Measurements from ENCODE around the gene PTPRU. TPM values are rescaled to one million over a fixed set of nuclear protein-coding genes. Genes with fewer than 3 reads are reported as not detected.

Gene PTPRU
- total and polyA plus RNA-seq, 2 experiments from 2014 or later = 8.0 to 105 TPM

DNA sequence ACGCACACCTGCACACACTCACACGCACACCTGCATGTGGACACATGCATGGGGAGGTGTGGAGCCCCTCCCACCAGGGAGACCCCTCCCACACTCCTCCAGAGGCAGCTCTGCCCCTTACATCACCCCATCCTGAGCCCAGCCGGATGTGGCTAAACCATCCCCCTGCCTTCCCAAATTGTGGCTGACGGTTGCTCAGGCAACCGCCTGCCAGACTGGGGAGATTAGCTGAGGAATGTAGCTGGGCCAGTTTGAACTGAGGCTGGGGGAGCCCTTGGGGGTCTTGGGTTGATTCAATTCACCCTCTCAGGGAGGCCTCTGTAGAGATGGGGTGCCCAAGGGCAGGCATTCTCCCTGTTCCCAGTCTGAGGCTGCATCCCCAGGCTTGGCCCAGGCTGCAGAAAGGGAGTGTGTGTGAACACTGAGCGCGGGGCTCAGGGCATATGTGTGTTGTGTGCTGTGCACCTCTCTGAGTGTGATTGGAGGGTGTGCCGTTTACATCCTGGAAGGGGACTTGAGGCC is 12.9 kb downstream of the PTPRU start (continued):
- TF ChIP-seq, protein P1, sequence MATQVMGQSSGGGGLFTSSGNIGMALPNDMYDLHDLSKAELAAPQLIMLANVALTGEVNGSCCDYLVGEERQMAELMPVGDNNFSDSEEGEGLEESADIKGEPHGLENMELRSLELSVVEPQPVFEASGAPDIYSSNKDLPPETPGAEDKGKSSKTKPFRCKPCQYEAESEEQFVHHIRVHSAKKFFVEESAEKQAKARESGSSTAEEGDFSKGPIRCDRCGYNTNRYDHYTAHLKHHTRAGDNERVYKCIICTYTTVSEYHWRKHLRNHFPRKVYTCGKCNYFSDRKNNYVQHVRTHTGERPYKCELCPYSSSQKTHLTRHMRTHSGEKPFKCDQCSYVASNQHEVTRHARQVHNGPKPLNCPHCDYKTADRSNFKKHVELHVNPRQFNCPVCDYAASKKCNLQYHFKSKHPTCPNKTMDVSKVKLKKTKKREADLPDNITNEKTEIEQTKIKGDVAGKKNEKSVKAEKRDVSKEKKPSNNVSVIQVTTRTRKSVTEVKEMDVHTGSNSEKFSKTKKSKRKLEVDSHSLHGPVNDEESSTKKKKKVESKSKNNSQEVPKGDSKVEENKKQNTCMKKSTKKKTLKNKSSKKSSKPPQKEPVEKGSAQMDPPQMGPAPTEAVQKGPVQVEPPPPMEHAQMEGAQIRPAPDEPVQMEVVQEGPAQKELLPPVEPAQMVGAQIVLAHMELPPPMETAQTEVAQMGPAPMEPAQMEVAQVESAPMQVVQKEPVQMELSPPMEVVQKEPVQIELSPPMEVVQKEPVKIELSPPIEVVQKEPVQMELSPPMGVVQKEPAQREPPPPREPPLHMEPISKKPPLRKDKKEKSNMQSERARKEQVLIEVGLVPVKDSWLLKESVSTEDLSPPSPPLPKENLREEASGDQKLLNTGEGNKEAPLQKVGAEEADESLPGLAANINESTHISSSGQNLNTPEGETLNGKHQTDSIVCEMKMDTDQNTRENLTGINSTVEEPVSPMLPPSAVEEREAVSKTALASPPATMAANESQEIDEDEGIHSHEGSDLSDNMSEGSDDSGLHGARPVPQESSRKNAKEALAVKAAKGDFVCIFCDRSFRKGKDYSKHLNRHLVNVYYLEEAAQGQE (IDR thresholded peaks at IDR 0.05; ENCODE audit: unreplicated experiment) = no peak
- no peak for TF ChIP-seq CREB1 (CRISPR knock-in tag; IDR thresholded peaks at IDR 0.05; ENCODE audit: low read depth)
- no peak for TF ChIP-seq JUNB (IDR thresholded peaks at IDR 0.05; ENCODE audit: unreplicated experiment)
- TF ChIP-seq EZH2phosphoT487 (IDR thresholded peaks at IDR 0.05; ENCODE audit: unreplicated experiment) = no peak
- no peak for TF ChIP-seq ZNF114 (CRISPR knock-in tag; IDR thresholded peaks at IDR 0.05)
- peak; percentile 24; the same call in 1 of the 2 replicates for TF ChIP-seq NANOG (IDR thresholded peaks at IDR 0.05; ENCODE audit: borderline replicate concordance)
- TF ChIP-seq, protein P2, sequence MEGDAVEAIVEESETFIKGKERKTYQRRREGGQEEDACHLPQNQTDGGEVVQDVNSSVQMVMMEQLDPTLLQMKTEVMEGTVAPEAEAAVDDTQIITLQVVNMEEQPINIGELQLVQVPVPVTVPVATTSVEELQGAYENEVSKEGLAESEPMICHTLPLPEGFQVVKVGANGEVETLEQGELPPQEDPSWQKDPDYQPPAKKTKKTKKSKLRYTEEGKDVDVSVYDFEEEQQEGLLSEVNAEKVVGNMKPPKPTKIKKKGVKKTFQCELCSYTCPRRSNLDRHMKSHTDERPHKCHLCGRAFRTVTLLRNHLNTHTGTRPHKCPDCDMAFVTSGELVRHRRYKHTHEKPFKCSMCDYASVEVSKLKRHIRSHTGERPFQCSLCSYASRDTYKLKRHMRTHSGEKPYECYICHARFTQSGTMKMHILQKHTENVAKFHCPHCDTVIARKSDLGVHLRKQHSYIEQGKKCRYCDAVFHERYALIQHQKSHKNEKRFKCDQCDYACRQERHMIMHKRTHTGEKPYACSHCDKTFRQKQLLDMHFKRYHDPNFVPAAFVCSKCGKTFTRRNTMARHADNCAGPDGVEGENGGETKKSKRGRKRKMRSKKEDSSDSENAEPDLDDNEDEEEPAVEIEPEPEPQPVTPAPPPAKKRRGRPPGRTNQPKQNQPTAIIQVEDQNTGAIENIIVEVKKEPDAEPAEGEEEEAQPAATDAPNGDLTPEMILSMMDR (conservative IDR thresholded peaks at IDR 0.05; ENCODE audit: low read depth in 2 of 2) = no peak
- TF ChIP-seq EZH2 (IDR thresholded peaks at IDR 0.05; ENCODE audit: low read depth, unreplicated experiment) = no peak
- TF ChIP-seq, protein P3, sequence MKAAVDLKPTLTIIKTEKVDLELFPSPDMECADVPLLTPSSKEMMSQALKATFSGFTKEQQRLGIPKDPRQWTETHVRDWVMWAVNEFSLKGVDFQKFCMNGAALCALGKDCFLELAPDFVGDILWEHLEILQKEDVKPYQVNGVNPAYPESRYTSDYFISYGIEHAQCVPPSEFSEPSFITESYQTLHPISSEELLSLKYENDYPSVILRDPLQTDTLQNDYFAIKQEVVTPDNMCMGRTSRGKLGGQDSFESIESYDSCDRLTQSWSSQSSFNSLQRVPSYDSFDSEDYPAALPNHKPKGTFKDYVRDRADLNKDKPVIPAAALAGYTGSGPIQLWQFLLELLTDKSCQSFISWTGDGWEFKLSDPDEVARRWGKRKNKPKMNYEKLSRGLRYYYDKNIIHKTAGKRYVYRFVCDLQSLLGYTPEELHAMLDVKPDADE (IDR thresholded peaks at IDR 0.05) = peak; percentile 9; the same call in 1 of the 2 replicates
- TF ChIP-seq STAT1 (IDR thresholded peaks at IDR 0.05; ENCODE audit: unreplicated experiment) = no peak
- TF ChIP-seq POLR2AphosphoS5 (IDR thresholded peaks at IDR 0.05; ENCODE audit: low read depth) = 0 out of 2 replicates have a peak, but pooled peaks have one; percentile 25

DNA sequence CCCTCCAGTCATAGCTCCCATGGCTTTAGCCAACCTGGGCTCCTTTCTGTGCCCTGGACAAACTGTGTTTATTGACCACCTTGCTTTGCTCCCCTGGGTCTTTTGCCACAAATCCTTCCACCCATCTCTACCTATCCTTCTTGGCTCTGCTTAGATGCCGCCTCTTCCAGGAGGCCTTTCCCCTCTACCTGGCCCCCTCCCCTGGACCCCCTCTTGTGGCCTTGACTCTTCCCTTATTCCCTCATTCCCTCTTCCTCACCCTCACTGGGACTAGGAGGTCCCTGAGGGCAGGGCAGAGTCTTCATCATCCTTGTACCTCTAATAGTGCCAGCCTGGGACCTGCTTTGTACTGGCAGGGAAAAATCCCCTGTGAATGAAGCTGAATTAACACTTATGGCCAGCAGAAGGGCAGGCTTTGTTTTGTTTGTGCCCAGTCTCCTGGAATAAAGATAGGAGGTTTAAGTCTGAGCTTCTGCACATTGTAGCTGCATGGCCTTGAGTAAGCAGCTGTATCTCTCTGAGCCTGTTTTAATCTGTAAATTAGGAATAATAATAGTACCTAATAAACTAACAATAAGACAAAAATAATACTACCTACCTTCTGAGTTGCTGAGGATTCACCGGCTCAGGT is 13.7 kb downstream of the PTPRU start:
- no peaks in the 10 kb centered on the region for H4K20me1 ChIP-seq (replicated peaks; ENCODE audit: insufficient read depth)
- no peaks in the 10 kb centered on the region for H3K27me3 ChIP-seq (ENCODE audit: insufficient read depth)
- H3K4me3 Mint-ChIP-seq = peak overlapping the region; percentile 43; the same call in 2 of the 3 replicates
- no peaks in the 10 kb centered on the region for H3F3A ChIP-seq (replicated peaks; ENCODE audit: low read depth)
- peak overlapping the region; percentile 78 for H3K4me2 ChIP-seq
- peaks cover 29% of the 10 kb centered on the region for H3K4me1 ChIP-seq (ENCODE audit: insufficient read depth)
- TF ChIP-seq, protein P1 (IDR thresholded peaks at IDR 0.05; ENCODE audit: unreplicated experiment) = no peak
- H2AFZ ChIP-seq = no peak overlapping the region
- DNase-seq (ENCODE audit: low spot score) (no peak), ATAC-seq (no peak)
- no peaks in the 10 kb centered on the region for H3K36me3 ChIP-seq (ENCODE audit: insufficient read depth)
- no peaks in the 10 kb centered on the region for H3K9me2 ChIP-seq (ENCODE audit: insufficient read depth)
- peaks cover 17% of the 10 kb centered on the region for H3K27me3 Mint-ChIP-seq (ENCODE audit: insufficient read depth, low read depth, poor library complexity)
- peak overlapping the region; percentile 96 for H3K27ac ChIP-seq (ENCODE audit: low read depth)
- H3K4me3 ChIP-seq = peak overlapping the region; percentile 37
- H3K36me3 Mint-ChIP-seq (ENCODE audit: low read depth) = no peaks in the 10 kb centered on the region; the same call in 2 of the 3 replicates
- peaks cover 40% of the 10 kb centered on the region for H3K4me1 Mint-ChIP-seq
- no peaks in the 10 kb centered on the region for H3K79me2 ChIP-seq (replicated peaks; ENCODE audit: insufficient read depth)
- peak overlapping the region; percentile 95 for H3K27ac Mint-ChIP-seq
- H3K9me3 Mint-ChIP-seq = no peaks in the 10 kb centered on the region; the same call in 2 of the 3 replicates

Data from GM23338 (cell line).